ENCODE data around the gene FASTKD2.
A peak's percentile ranks its signal among the peaks of the same experiment; 100 is the strongest.

Gene FASTKD2

GRCh38 chr2:206765242-206766056 is at the start of gene FASTKD2, which contains the start of gene MDH1B:
Gene FASTKD2, plus strand, starts transcription at chr2:206765606. Its CDS starts 1,088 bp downstream, at chr2:206766694.
Gene MDH1B, minus strand, starts transcription at chr2:206765328. Its CDS starts 57 bp downstream, at chr2:206765271.
- Histone ChIP-seq H3K9ac (ENCODE audit: low read length) (peak within 1 kb of the TSS; percentile 89), H3K27me3 (ENCODE audit: control insufficient read depth, insufficient read depth, low read length) (no peaks in the 10 kb centered on the region), H3K4me1 (ENCODE audit: control insufficient read depth, low read depth, low read length) (peaks cover 4% of the 10 kb centered on the region)

GRCh38 chr2:206716623-206717022 is 48.8 kb upstream of the FASTKD2 start:
- Histone ChIP-seq H3K36me3 (ENCODE audit: control insufficient read depth, low read depth, low read length) (no peaks in the 10 kb centered on the region), H3K27me3 (ENCODE audit: control insufficient read depth, insufficient read depth, low read length) (no peaks in the 10 kb centered on the region), H3K9me3 (ENCODE audit: control insufficient read depth, low read depth, low read length) (no peaks in the 10 kb centered on the region), H3K27ac (ENCODE audit: low read length) (no peak overlapping the region), H3K4me1 (ENCODE audit: control insufficient read depth, low read depth, low read length) (no peaks in the 10 kb centered on the region), H3K4me3 (ENCODE audit: low read length) (no peak overlapping the region), H3K9ac (ENCODE audit: low read length) (no peak overlapping the region)

More at GRCh38 chr2:206765242-206766056, at the start of gene FASTKD2, which contains the start of gene MDH1B:
- H3K36me3 ChIP-seq (ENCODE audit: control insufficient read depth, low read depth, low read length) = peaks cover 18% of the 10 kb centered on the region
- H3K9me3 ChIP-seq (ENCODE audit: control insufficient read depth, low read depth, low read length) = no peaks in the 10 kb centered on the region
- peak within 1 kb of the TSS; percentile 88 for H3K27ac ChIP-seq (ENCODE audit: low read length)
- peak within 1 kb of the TSS; percentile 90 for H3K4me3 ChIP-seq (ENCODE audit: low read length)

GRCh38 chr2:206718296-206718695 is 47.1 kb upstream of the FASTKD2 start, which contains the start of gene DYTN:
Gene DYTN, minus strand, starts transcription at chr2:206718396. Its CDS starts 117 bp downstream, at chr2:206718279.
- H3K36me3 ChIP-seq (ENCODE audit: control insufficient read depth, low read depth, low read length) = no peaks in the 10 kb centered on the region

GRCh38 chr2:206721256-206721920 is 44.0 kb upstream of the FASTKD2 start:
- peaks cover 5% of the 10 kb centered on the region for H3K9me3 ChIP-seq (ENCODE audit: control insufficient read depth, low read depth, low read length)
- no peaks in the 10 kb centered on the region for H3K4me1 ChIP-seq (ENCODE audit: control insufficient read depth, low read depth, low read length)
- H3K27me3 ChIP-seq (ENCODE audit: control insufficient read depth, insufficient read depth, low read length) = no peaks in the 10 kb centered on the region
- no peak overlapping the region for H3K4me3 ChIP-seq (ENCODE audit: low read length)
- no peak overlapping the region for H3K9ac ChIP-seq (ENCODE audit: low read length)
- no peaks in the 10 kb centered on the region for H3K36me3 ChIP-seq (ENCODE audit: control insufficient read depth, low read depth, low read length)
- no peak overlapping the region for H3K27ac ChIP-seq (ENCODE audit: low read length)

More at GRCh38 chr2:206718296-206718695, 47.1 kb upstream of the FASTKD2 start, which contains the start of gene DYTN:
- H3K9me3 ChIP-seq (ENCODE audit: control insufficient read depth, low read depth, low read length) = peaks cover 5% of the 10 kb centered on the region
- no peak within 1 kb of the TSS for H3K9ac ChIP-seq (ENCODE audit: low read length)
- H3K27me3 ChIP-seq (ENCODE audit: control insufficient read depth, insufficient read depth, low read length) = no peaks in the 10 kb centered on the region
- no peaks in the 10 kb centered on the region for H3K4me1 ChIP-seq (ENCODE audit: control insufficient read depth, low read depth, low read length)
- no peak within 1 kb of the TSS for H3K4me3 ChIP-seq (ENCODE audit: low read length)
- no peak within 1 kb of the TSS for H3K27ac ChIP-seq (ENCODE audit: low read length)

DNA sequence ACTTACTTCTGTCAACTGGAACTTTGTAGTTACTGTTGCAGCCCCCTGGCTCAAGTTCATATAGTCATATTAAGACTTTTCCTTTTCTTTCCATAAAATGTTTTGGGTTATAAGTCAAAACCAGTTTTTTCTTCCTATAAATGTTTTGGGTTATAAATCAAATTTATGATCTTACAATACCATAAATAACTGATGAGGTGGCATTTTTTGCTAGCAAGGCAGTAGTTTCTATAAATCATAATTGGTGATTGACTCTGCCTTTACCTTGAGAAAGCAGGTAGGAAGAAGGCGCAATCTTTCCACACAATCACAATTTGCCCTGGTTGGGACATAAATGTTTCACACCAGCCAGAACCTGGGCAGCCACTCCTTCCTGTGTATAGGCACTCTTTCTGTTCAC is 42.1 kb upstream of the FASTKD2 start:
- Histone ChIP-seq H3K36me3 (ENCODE audit: control insufficient read depth, low read depth, low read length) (no peaks in the 10 kb centered on the region), H3K4me1 (ENCODE audit: control insufficient read depth, low read depth, low read length) (no peaks in the 10 kb centered on the region), H3K27ac (ENCODE audit: low read length) (no peak overlapping the region), H3K9me3 (ENCODE audit: control insufficient read depth, low read depth, low read length) (peaks cover 5% of the 10 kb centered on the region), H3K9ac (ENCODE audit: low read length) (no peak overlapping the region), H3K4me3 (ENCODE audit: low read length) (no peak overlapping the region), H3K27me3 (ENCODE audit: control insufficient read depth, insufficient read depth, low read length) (no peaks in the 10 kb centered on the region)

- H3K27me3 ChIP-seq (ENCODE audit: control insufficient read depth, insufficient read depth, low read length) = no peaks in the 10 kb centered on the region
- H3K9me3 ChIP-seq (ENCODE audit: control insufficient read depth, low read depth, low read length) = no peaks in the 10 kb centered on the region
- no peaks in the 10 kb centered on the region for H3K36me3 ChIP-seq (ENCODE audit: control insufficient read depth, low read depth, low read length)
- no peaks in the 10 kb centered on the region for H3K4me1 ChIP-seq (ENCODE audit: control insufficient read depth, low read depth, low read length)
- H3K4me3 ChIP-seq (ENCODE audit: low read length) = no peak overlapping the region
- H3K9ac ChIP-seq (ENCODE audit: low read length) = no peak overlapping the region
- no peak overlapping the region for H3K27ac ChIP-seq (ENCODE audit: low read length)
Observed at GRCh38 chr2:206727287-206727686, 38.1 kb upstream of the FASTKD2 start.

DNA sequence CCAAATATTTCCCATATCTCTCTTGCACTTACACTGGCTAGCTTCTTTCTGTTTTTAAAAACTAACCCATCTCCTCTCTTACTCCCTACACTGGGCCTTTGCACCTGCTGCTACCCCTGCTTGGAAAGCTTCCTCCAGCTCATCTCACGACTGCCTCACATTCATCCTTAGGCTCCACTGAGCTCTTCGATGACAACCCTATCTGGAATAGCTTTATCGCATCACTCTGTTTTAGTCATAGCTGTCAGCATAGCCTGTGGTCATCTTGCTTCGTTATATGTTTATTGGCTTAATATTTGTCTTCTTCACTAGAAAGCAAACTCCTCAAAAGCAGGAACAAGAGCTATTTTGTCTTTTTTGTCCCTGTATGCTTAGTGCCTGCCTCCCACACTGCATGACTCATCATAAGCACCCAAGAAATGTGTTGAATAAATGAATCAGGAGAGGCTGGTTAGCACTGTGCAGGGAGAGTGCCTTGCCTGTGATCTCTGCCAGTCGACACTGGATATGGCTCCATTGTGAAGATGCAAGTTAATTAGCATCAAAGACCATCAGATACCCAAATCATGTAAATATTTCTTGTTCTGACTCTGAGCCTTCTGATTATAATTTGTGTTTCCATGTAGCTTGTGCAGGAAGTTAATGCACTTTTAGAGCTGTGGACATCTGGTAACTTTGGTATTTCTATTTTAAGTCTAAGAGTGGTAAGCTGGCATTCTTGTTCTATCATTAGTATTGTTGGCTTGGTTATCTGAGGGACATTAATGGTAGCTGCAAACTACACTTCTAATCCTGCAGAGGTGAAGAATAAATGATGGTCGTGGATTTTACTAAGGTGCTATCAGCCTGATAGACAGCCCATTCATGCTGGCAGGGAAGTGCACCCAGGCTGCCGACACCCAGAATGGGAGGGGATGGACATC is 36.9 kb upstream of the FASTKD2 start:
- no peaks in the 10 kb centered on the region for H3K27me3 ChIP-seq (ENCODE audit: control insufficient read depth, insufficient read depth, low read length)
- no peaks in the 10 kb centered on the region for H3K4me1 ChIP-seq (ENCODE audit: control insufficient read depth, low read depth, low read length)
- H3K9ac ChIP-seq (ENCODE audit: low read length) = no peak overlapping the region
- H3K9me3 ChIP-seq (ENCODE audit: control insufficient read depth, low read depth, low read length) = no peaks in the 10 kb centered on the region
- no peak overlapping the region for H3K4me3 ChIP-seq (ENCODE audit: low read length)
- H3K27ac ChIP-seq (ENCODE audit: low read length) = no peak overlapping the region
- no peaks in the 10 kb centered on the region for H3K36me3 ChIP-seq (ENCODE audit: control insufficient read depth, low read depth, low read length)

DNA sequence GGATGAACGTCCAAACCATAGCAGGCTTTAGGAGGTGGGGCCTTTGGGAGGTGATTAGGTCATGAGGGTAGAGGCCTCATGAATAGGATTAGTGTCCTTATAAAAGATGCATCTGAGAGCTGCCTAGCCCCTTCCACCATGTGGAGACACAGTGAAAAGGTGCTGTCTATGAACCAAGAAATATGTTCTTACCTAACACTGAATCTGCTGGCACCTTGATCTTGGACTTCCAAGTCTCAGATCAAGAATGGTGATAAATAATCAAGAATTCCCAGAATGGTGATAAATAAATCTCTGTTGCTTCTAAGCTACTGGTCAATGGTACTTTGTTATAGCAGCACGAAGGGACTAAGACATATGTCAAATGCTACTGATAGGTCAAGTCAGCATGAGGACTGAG is 32.1 kb upstream of the FASTKD2 start:
- H3K27ac ChIP-seq (ENCODE audit: low read length) = no peak overlapping the region
- H3K27me3 ChIP-seq (ENCODE audit: control insufficient read depth, insufficient read depth, low read length) = no peaks in the 10 kb centered on the region
- H3K4me1 ChIP-seq (ENCODE audit: control insufficient read depth, low read depth, low read length) = no peaks in the 10 kb centered on the region
- no peak overlapping the region for H3K4me3 ChIP-seq (ENCODE audit: low read length)
- H3K36me3 ChIP-seq (ENCODE audit: control insufficient read depth, low read depth, low read length) = no peaks in the 10 kb centered on the region
- H3K9me3 ChIP-seq (ENCODE audit: control insufficient read depth, low read depth, low read length) = no peaks in the 10 kb centered on the region
- H3K9ac ChIP-seq (ENCODE audit: low read length) = no peak overlapping the region

DNA sequence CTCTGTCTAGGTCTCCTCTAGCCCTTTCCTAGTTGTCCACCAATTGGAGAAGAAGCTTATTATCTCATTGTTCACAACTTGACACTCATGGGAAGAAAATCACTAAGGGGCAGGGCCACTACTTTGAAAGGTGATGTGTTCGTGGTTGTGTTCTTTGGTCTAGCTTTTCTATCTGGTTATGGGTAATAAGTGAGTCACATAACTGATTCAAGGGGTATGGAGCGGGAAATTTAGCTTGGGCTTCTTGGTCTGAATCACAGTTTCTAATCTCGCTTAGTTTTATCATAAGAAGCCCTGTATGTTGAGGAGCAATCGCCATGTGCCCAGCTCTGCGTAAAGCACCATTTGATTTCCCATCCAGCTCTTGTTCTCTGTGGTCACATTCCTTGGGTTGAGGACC is 28.5 kb upstream of the FASTKD2 start:
- no peak overlapping the region for H3K9ac ChIP-seq (ENCODE audit: low read length)
- H3K4me3 ChIP-seq (ENCODE audit: low read length) = no peak overlapping the region
- H3K9me3 ChIP-seq (ENCODE audit: control insufficient read depth, low read depth, low read length) = no peaks in the 10 kb centered on the region
- no peaks in the 10 kb centered on the region for H3K27me3 ChIP-seq (ENCODE audit: control insufficient read depth, insufficient read depth, low read length)
- no peak overlapping the region for H3K27ac ChIP-seq (ENCODE audit: low read length)
- H3K36me3 ChIP-seq (ENCODE audit: control insufficient read depth, low read depth, low read length) = no peaks in the 10 kb centered on the region
- no peaks in the 10 kb centered on the region for H3K4me1 ChIP-seq (ENCODE audit: control insufficient read depth, low read depth, low read length)

GRCh38 chr2:206739271-206739670 is 26.1 kb upstream of the FASTKD2 start:
- Histone ChIP-seq H3K9me3 (ENCODE audit: control insufficient read depth, low read depth, low read length) (no peaks in the 10 kb centered on the region), H3K4me3 (ENCODE audit: low read length) (no peak overlapping the region), H3K36me3 (ENCODE audit: control insufficient read depth, low read depth, low read length) (no peaks in the 10 kb centered on the region), H3K27me3 (ENCODE audit: control insufficient read depth, insufficient read depth, low read length) (no peaks in the 10 kb centered on the region), H3K4me1 (ENCODE audit: control insufficient read depth, low read depth, low read length) (no peaks in the 10 kb centered on the region), H3K9ac (ENCODE audit: low read length) (no peak overlapping the region), H3K27ac (ENCODE audit: low read length) (no peak overlapping the region)

- no peak overlapping the region for H3K9ac ChIP-seq (ENCODE audit: low read length)
- no peaks in the 10 kb centered on the region for H3K9me3 ChIP-seq (ENCODE audit: control insufficient read depth, low read depth, low read length)
- no peak overlapping the region for H3K4me3 ChIP-seq (ENCODE audit: low read length)
- no peaks in the 10 kb centered on the region for H3K36me3 ChIP-seq (ENCODE audit: control insufficient read depth, low read depth, low read length)
- H3K4me1 ChIP-seq (ENCODE audit: control insufficient read depth, low read depth, low read length) = no peaks in the 10 kb centered on the region
- H3K27me3 ChIP-seq (ENCODE audit: control insufficient read depth, insufficient read depth, low read length) = no peaks in the 10 kb centered on the region
- no peak overlapping the region for H3K27ac ChIP-seq (ENCODE audit: low read length)
Observed at GRCh38 chr2:206740800-206741199, 24.6 kb upstream of the FASTKD2 start.
